HEK293T (cell line): ENCODE data around the gene LRRC9.

Experiments
- BHLHE40 ChIP-seq: fragments of 450-650 bp; IDR thresholded peaks from 2 replicates; pipeline ENCODE4 v1.6.1; 2016; ENCODE audit warnings: mild to moderate bottlenecking, moderate library complexity, borderline replicate concordance
- CTBP1 ChIP-seq: fragments of 450-650 bp; IDR thresholded peaks from 2 replicates; pipeline ENCODE4 v1.6.1; 2016; ENCODE audit warnings: borderline replicate concordance
- ELF4 ChIP-seq: fragments of 450-650 bp; IDR thresholded peaks from 2 replicates; pipeline ENCODE4 v1.6.1; 2017; ENCODE audit warnings: antibody characterized with exemption
- FOXA1 ChIP-seq: fragments of 450-650 bp; IDR thresholded peaks from 2 replicates; pipeline ENCODE4 v1.6.1; 2016; ENCODE audit warnings: mild to moderate bottlenecking
- FOXK2 ChIP-seq: fragments of 450-650 bp; IDR thresholded peaks from 2 replicates; pipeline ENCODE4 v1.6.1; 2016; ENCODE audit warnings: mild to moderate bottlenecking
- FOXM1 ChIP-seq: fragments of 450-650 bp; IDR thresholded peaks from 2 replicates; pipeline ENCODE4 v1.6.1; 2017; ENCODE audit warnings: mild to moderate bottlenecking, borderline replicate concordance
- HDGF ChIP-seq: fragments of 450-650 bp; IDR thresholded peaks from 2 replicates; pipeline ENCODE4 v1.6.1; 2017; ENCODE audit warnings: antibody characterized with exemption, borderline replicate concordance
- L3MBTL2 ChIP-seq: fragments of 450-650 bp; conservative IDR thresholded peaks from 2 replicates; pipeline ENCODE4 v1.6.1; 2016; ENCODE audit warnings: mild to moderate bottlenecking
- NFRKB ChIP-seq: fragments of 450-650 bp; IDR thresholded peaks from 2 replicates; pipeline ENCODE4 v1.6.1; 2016; ENCODE audit warnings: mild to moderate bottlenecking, moderate library complexity
- PKNOX1 ChIP-seq: fragments of 450-650 bp; IDR thresholded peaks from 2 replicates; pipeline ENCODE4 v1.6.1; 2016
- SP1 ChIP-seq: fragments of 450-650 bp; IDR thresholded peaks from 2 replicates; pipeline ENCODE4 v1.6.1; 2017
- SUZ12 ChIP-seq: fragments of 450-650 bp; IDR thresholded peaks from 2 replicates; pipeline ENCODE4 v1.6.1; 2016; ENCODE audit warnings: mild to moderate bottlenecking
- TARDBP ChIP-seq: fragments of 450-650 bp; IDR thresholded peaks from 2 replicates; pipeline ENCODE4 v1.6.1; 2016
- ZNF384 ChIP-seq: fragments of 450-650 bp; IDR thresholded peaks from 2 replicates; pipeline ENCODE4 v1.6.1; 2016

DNA sequence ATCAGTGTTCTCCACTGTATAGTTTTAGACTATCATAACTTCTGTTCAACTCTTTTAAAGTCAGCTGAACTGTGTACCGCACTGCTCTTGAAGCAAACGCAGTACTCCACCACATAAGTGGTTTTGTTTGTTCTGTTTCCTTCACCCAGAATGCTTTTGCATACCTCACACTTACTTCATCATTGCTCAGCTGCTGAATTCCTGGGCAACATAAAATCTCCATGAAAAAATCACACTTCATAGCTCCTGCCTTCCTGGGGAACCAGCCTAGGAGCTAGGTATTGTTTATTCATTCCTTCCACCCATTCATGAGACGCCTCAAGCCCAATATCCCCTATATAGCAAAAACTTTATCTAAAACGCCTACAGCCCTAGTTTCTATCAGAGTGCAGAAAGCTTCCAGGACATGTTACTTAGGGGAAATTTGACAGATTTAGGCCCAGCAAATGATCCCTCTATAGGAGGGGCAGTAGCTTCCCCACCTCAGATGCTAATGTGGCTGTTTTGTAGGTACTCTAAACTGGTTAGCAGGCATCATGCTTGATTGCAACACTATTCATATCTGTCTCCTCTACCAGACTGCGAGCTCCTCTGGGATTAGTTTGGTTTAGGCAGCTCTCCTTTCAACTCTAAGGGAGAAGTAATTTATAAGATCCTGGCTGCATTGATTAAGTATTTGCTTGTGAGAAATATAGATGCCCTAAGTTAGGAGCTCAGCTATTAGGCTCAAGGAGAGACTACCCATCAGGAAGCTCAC is 44.5 kb downstream of the LRRC9 start:
- TF ChIP-seq CTBP1 = no peak
- TF ChIP-seq SUZ12 = no peak
- no peak for TF ChIP-seq PKNOX1
- no peak for TF ChIP-seq FOXM1
- no peak for TF ChIP-seq FOXK2
- TF ChIP-seq SP1 = no peak
- TF ChIP-seq NFRKB = no peak
- no peak for TF ChIP-seq FOXA1
- TF ChIP-seq ELF4 = no peak
- TF ChIP-seq L3MBTL2 = no peak
- TF ChIP-seq BHLHE40 = no peak
- no peak for TF ChIP-seq TARDBP
- no peak for TF ChIP-seq HDGF
- no peak for TF ChIP-seq ZNF384
